HG02973 (cell line): ENCODE results near the gene VRK3.
"Not testable (repeated sequence)": the region's sequence is repeated elsewhere in the genome, so short reads cannot be mapped to it uniquely, and the experiment has no call there.

Experiments used
- ATAC-seq: cut with Tn5 transposase; IDR thresholded peaks from one replicate; pipeline ENCODE4 v1.9.1; 2021; ENCODE audit warnings: moderate library complexity; ENCODE audit not compliant: unreplicated experiment

VRK3 gene, protein sequence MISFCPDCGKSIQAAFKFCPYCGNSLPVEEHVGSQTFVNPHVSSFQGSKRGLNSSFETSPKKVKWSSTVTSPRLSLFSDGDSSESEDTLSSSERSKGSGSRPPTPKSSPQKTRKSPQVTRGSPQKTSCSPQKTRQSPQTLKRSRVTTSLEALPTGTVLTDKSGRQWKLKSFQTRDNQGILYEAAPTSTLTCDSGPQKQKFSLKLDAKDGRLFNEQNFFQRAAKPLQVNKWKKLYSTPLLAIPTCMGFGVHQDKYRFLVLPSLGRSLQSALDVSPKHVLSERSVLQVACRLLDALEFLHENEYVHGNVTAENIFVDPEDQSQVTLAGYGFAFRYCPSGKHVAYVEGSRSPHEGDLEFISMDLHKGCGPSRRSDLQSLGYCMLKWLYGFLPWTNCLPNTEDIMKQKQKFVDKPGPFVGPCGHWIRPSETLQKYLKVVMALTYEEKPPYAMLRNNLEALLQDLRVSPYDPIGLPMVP

DNA sequence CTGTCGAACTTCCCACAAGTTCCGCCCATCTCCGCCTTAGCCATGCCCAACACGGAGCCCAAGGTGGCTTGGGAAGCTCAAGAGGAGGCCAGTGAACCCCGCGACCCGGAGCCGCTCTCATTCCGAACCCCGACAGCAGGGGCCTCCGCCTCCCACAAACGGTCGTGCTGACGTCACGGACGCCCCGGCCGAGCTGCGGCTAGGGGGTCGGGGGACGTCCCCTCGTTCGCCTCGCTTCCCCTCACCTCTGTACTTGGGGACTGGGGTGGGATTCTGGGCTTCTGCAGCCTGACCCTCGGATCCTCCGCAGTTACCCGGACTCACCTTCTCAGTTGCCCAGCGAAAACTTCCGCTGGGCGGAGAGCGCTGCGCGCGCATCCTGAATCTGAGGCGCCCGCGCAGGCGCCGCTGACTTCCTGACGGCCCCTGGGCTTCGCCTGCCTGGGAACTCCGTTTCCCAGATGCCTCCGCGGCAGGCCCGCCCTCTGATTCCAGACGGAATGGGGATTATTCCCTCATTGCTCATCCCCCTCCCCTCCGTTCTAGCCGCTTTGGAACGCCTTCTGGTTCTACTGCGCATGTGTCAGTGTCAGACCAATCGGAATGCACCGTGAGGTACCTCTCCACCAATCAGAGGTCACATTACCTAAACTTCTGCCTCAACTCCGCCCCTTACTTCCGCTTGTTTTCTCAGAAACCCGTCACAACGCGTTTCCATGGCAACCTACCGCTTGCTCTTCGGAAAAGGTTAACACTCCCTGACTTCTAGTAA is at the start of gene VRK3:
Gene VRK3 (minus strand): TSS at position 351 of the 772 bp plus-strand sequence. CDS start 9,210 bp downstream, outside the sequence.
- peak; percentile 83 for ATAC-seq

DNA sequence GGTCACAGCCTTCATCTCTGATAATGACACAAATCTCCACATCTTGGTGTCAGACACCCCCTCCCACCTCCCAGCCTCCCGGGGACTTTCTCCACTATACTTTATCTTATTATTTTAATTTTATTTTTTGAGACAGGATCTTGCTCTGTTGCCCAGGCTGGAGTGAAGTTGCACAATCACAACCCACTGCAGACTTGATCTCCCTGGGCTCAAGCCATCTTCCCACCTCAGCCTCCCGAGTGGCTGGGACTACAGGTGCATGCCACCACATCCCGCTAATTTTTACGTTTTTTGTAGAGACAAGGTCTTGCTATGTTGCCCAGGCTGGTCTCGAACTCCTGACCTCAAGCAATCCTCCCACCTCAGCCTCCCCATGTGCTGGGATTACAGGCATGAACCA is 43.2 kb upstream of the VRK3 start:
- ATAC-seq: not testable (repeated sequence)

DNA sequence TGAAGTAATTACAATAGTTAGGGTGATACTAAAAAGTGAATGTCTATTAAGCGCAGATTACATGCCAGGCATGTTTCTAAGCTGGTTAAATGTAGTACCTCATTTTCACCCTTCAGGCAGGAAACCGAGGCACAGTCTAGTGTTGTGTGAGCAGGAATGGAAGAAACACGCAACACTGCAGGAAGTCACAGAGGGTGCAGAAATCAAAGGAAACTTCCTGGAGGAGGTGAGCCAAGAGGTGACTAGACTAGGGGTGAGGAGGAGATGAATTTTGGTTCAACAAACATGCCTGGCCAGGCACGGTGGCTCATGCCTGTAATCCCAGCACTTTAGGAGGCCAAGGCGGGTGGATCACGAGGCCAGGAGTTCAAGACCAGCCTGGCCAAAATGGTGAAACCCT is 42.4 kb upstream of the VRK3 start:
- ATAC-seq: no peak

DNA sequence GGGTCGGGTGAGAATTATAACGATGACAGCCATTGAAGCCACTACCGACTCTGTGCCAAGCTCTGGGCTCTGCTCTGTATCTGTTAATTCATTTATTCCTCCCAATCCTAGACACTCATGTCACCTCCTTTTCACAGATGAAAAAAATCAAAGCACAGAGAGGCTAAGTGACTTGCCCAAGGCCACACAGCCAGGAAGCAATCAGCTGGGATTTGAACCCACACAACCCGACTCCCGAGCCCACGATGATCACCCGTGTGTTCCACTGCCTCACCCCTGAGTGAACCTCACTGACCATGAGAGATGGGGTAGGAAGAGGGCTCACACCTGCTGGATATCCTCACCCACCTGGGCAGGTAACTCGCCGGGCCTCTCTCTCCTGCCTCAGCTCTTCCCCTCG is 40.8 kb upstream of the VRK3 start:
- ATAC-seq: no peak

DNA sequence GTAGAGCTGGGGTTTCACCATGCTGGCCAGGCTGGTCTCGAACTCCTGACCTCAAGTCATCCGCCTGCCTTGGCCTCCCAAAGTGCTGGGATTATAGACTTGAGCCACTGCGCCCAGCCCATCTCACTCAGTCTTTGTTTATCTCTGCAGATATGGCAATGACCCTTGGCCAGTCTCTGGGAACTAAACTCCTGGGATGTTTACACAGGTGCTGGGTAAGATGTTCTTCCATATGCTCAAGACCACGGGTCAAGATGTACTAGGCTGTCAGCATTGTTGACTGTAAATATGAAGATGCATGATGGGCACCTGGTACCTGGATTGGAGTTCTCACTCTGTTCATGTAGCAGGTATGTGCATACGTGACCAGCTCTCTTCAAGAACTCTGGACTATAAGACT is 36.5 kb upstream of the VRK3 start:
- no peak for ATAC-seq

DNA sequence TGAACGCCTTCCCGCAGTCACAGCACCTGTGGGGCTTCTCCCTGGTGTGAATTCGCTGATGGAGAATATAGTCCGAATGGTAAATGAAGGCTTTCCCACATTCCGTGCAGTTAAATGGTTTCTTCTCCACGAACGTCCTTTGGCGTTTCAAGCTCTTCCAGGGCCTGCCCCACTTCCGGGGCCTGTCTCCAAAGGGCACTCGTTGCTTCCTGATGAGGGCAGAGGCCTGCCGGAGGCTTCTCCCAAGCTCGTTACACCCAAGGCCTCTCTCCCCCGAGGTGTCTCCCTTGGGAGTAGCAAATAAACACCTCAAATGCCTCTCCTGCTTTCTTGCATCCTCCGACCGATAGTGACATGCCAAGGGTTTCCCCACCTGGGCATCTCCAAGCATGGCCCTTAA is 34.9 kb upstream of the VRK3 start:
- ATAC-seq: no peak

DNA sequence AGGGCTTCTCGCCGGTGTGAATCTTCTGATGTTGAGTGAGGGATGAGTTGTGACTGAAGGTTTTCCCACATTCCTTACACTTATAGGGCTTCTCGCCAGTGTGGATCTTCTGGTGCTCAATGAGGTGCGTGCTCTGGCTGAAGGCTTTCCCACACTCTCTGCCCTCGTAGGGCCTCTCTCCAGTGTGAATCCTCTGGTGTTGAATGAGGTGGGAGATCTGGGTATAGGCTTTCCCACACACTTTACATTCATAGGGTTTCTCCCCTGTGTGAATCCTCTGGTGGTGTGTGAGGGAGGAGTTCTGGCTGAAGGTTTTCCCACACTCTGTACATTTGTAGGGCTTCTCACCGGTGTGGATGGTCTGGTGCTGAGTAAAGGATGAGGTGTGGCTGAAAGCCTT is 33.9 kb upstream of the VRK3 start:
- ATAC-seq: no peak

DNA sequence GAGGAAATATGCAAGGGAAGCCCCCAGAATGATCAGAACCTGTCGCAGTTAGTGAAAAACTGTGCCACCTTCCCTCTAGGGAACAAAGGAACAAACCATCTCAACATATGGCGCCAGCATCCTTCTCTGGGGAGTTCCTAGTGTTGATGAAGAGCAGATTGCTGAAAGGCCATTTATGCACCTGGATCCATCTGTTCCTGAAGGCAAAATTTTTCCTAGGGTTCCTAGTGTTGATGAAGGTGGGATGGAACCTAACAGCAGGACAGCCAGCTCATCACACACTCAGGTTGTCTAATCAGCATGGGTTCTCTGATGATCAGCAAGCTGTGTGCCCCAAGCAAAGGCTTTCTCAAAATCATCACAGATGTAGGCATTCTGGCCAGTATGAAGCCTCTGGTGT is 33.3 kb upstream of the VRK3 start:
- no peak for ATAC-seq

DNA sequence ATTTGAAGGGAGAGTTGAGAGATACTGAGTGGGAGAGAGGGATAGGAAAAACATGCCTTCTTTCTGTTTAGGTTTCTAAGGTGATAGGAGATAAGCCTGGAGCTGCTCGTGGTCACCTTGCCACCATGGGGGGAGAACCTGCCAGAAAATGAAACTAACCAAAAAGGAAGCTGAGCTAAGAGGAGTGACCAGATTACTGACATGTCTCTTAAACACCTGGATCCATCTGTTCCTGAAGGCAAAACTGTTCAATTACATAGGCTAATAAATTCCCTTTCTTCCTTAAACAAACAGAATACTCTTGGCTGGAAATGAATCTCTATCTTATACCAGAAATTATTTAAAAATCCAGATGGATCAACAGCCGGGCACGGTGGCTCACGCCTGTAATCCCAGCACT is 27.9 kb upstream of the VRK3 start:
- ATAC-seq: no peak

DNA sequence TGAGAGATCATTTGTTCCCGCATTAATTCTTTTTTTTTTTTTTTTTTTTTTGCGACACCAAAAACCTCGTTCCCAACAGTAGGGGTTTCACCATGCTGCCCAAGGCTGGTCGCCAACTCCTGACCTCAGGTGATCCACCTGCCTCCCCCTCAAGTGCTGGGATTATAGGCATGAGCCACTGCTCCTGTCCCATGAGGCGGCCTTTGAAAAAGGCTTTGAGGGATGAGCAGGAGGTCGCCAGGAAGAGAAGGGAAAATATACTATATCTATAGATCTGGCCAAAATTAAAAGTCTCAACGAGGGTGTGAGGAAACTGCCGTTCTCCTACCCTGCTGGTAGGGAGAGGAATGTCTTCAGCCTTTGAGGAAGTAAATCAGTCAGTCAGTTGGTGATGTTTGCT is 26.8 kb upstream of the VRK3 start:
- no peak for ATAC-seq

DNA sequence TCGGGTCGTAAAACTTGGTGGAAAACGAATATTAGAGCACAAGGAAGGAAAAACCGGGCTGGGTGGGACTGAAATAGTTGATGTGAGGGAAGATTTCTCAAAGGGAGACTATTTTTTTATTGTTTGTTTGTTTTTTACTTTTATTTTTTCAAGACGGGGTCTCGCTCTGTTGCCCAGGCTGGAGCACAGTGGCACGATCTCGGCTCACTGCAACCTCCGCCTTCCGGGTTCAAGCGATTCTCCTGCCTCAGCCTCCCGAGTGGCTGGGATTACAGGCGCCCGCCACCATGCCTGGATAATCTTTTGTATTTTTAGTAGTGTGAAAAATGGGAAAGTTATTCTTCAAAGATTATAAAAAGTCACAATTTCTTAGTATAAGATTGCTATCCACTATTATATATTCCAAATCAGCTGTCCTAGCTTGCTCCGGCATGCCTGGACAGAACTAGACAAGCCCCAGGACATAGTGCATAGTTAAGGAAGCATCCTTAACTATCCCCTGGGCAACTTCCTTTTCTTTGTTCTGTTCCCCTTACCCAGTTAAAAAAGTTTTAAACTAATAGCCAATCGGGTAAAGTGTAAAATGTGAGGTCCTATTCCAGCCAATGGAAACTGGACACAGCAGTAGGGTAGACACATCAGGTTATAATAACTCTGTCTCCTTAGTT is 26.2 kb upstream of the VRK3 start:
- not testable (repeated sequence) for ATAC-seq

DNA sequence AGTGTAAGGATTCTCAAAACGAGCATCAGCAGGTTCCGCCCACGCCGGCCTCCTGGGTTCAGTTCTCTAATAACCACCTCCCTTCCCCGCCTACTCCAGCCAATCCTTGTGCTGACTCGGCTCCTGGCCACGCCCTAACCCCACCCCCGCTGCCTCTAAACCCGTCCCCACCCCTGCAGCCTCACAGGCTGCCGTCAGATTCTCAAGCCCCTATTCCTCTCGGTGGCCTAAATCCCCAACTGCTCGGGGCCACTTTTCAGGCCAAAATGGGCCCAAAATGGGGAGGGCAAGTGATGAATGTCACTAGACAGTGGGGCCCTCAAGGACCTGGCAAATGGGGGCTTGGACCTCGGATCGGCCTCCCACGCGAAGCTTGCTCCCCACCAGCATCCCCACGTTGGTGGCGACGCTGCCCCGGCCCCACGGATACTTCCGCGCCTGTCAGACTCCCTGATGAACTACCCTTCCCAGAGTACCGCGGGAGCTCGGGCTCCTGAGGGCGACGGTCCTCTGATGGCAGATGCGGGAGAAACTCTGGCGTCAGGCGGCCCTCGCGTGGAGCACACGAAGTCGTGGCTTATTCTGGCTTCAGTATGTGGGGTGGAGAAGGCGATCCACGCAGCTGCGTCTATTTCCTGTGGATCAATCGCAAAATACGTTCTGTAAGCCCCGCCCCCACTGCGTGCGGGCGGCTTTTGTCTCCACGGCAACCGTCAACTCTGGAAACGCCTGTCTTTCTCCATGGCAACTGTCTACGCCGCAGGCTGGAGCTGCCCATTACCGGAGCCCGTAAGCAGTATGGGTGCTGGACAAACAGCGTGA is 25.4 kb upstream of the VRK3 start:
- ATAC-seq: no peak

DNA sequence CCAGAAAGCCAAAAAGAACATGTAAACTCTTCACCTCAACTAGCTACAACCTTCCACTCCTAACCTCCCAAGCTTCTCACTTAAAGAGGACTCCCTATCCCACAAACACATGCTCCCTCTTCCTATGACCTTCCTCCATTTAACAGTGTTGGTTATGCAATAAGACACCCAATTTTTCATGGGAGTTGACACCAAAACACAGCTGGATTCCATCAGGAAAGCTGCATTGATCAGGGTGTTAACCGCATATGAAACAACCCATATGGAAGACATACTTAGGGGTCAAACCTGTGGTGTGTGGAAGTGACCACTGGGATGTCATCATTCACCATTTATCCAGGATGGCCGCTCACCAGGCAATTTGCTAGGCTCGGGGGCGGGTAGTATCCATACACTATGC is 22.5 kb upstream of the VRK3 start:
- no peak for ATAC-seq

DNA sequence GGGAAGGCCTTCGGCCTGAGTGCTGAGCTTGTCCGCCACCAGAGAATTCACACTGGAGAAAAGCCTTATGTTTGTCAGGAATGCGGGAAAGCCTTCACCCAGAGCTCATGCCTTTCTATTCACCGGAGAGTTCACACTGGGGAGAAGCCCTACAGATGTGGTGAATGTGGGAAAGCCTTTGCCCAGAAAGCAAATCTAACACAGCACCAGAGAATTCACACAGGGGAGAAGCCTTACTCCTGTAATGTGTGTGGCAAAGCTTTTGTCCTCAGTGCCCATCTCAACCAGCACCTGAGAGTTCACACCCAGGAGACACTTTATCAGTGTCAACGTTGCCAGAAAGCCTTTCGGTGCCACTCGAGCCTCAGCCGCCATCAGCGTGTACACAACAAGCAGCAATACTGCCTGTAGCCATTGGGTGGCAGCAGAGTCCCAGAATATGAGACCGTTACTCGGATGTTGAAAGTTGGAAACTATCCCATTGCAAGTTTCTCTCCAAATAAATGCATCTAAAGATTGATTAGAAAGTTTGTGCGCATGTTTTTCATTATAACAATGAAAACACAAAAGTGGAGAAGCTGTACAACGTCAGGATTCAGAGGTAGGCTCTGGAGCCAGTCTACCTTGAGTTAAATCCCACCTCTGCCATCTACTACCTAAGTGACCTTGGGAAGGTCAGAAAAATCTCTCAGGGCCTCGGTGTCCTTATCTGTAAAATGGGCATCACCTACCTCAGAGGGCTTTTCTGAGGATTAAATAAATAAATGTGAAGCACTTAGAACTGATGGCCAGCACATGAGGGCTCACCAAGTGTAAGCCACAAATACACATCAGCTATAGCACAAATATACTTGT is 21.7 kb upstream of the VRK3 start:
- ATAC-seq: no peak

DNA sequence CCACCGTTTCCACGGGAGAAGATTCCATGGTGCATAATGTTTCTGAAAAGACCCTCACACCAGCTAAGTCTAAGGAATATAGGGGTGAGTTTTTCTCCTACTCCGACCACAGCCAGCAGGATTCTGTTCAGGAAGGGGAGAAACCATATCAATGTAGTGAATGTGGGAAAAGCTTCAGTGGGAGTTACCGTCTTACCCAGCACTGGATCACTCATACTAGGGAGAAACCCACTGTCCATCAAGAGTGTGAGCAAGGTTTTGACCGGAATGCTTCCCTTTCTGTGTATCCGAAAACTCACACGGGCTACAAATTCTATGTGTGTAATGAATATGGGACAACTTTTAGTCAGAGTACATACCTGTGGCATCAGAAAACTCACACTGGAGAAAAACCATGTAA is 19.8 kb upstream of the VRK3 start:
- ATAC-seq: no peak

DNA sequence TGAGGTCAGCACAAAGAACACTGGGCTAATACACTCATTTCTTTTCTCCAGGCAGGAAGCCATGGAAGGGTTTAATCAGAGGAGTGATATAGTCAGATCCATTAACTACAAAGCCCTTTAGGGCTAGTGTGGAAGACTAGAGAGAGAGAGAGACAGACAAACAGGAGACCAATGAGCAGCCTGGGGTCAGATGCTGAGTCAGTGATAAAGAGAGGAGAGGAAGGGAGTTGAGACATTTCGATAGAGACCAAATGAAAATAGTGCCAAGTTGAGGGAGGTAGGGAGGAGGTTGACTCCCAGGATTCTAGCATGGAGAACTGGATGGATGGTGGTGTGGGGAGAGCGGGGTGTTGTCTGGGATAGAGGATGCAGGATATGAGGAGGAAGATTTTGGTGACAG is 18.8 kb upstream of the VRK3 start:
- ATAC-seq: no peak

DNA sequence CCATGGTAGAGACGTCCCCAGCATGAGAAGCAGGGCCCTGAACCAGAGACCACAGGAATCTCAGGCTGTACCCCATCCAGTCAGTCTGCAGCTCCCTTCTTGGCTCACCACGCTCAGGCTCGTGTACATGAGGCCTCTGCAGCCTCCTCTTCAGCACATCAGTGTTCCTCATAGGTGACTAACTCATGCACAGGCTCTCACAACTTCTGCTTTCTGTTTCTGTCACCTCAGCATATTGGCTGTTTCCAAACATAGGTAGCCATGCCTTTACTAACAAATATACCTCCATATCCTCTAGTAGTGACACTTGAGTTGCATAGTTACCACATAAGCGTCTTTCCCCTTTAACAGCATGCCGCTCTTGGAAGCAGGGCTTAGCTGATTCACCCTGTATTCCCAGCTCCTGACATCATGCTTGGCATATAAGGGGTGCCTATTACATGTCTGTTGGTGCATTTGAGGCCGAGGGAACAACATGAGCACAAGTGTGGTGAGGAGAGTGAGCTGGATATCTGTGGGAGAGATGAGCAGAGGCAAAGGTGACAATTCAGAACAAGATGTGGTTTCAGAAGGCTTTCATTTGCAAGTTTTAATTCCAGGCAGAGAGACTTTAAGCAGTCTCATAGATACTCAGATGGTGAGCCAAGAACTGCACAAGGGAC is 17.3 kb upstream of the VRK3 start:
- ATAC-seq: no peak

DNA sequence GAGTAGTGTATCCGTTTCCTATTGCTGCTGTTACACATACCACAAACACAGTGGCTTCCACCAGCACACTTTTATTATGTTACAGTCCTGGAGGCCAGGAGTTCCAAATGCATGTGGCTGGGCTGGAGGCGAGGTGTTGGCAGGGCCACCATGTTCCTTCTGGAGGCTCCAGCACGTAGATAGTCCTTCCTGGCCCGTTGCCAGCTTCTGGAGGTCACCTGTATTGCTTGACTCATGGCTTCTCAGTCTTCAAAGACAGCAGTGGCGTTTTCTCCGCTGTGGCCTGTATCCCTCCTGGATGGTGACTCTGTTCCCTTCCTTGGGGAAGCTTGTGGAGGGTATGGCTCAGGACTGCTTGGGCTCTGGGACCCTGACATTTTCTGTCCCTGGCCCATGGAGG is 15.8 kb upstream of the VRK3 start:
- ATAC-seq: no peak

DNA sequence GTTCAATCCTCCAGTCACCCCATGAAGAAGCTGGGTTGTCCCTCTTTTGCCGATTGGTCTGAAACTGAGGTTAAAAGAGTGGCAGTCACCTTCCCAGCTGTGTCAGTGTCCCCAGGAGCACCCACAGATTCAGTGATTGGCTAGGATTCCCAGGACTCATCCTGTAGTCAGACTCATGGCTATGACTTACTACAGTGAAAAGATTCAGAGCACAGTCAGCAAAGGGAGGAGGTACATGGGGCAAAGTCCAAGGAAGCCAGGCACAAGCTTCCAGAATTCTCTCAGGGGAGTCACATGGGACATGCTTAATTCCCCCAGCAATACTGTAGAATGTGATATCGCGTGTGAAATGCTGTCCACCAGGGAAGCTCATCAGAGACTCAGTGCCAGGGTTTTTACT is 14.8 kb upstream of the VRK3 start:
- no peak for ATAC-seq
